GM12801 (cell line): ENCODE data around the gene SERPINC1.

Experiments used
- TF ChIP-seq, protein P1 (sequence below): IDR thresholded peaks from one replicate; pipeline ENCODE4 v1.5.1; 2011; ENCODE audit warnings: control low read depth; ENCODE audit not compliant: insufficient read length; ENCODE audit errors: extremely low read depth

SERPINC1 gene

DNA sequence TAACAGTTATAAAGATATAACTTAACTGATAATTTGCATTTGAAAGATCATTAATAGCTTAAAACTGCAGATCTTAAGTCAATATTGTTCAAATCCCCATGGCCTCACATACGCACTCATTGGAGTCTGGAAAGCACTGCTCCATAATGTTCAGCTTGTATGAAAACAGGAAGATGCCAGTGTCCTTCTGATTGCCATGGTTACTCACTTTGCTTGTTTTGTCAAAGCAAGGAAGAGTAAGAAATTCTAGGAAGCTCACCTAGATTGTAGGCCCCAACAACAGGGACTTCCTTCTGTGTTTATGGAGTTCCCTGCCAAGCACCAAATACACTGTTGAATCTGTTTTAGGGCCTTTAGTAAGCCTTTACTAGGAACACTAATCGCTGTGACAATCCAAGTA is 60.2 kb downstream of the SERPINC1 start:
- TF ChIP-seq, protein P1, sequence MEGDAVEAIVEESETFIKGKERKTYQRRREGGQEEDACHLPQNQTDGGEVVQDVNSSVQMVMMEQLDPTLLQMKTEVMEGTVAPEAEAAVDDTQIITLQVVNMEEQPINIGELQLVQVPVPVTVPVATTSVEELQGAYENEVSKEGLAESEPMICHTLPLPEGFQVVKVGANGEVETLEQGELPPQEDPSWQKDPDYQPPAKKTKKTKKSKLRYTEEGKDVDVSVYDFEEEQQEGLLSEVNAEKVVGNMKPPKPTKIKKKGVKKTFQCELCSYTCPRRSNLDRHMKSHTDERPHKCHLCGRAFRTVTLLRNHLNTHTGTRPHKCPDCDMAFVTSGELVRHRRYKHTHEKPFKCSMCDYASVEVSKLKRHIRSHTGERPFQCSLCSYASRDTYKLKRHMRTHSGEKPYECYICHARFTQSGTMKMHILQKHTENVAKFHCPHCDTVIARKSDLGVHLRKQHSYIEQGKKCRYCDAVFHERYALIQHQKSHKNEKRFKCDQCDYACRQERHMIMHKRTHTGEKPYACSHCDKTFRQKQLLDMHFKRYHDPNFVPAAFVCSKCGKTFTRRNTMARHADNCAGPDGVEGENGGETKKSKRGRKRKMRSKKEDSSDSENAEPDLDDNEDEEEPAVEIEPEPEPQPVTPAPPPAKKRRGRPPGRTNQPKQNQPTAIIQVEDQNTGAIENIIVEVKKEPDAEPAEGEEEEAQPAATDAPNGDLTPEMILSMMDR: no peak

DNA sequence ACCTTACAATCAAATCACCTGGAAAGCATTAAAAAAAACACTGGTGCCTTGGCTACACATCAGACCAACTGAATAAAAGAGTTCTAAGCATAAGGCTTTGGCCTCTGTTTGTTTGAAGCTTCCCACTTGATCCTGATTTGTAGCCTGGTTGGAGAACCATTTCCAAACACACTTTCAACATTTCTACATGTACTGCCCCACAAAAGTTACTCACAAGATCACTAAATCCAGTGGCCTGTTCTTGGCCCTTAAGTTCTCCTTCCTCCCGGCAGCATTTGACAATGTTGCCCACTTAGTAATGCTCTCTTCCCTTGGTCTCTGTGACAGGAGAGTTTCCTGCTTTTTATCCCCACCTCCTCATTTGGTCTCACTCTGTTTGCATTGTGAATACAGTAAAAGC is 61.1 kb downstream of the SERPINC1 start:
- TF ChIP-seq, protein P1: no peak
